Measurements from ENCODE around the gene CLEC2D.
A peak's percentile ranks its signal among the peaks of the same experiment; 100 is the strongest.
"Not testable (repeated sequence)": the region's sequence is repeated elsewhere in the genome, so short reads cannot be mapped to it uniquely, and the experiment has no call there.

CLEC2D gene

DNA sequence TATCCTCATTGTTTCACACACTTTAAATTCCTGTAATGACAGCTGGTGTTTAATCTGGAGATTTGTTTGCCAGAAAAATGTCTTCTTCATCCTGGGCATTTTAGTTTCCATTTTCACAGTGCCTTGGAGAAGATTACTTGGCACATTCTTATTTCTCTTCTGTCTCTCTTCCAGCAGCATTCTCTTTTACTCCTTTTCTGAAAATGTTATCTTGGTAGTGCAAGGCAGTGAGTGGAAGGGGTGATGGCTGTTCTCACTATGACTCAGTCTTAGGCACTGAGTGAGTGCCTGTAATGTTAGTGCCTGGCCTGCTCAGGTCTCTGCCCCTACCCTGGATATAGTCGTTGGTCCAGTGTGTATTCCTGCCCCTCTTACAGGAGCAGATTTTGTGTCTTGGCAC lies 50.3 kb downstream of the CLEC2D start:
- no peak for TF ChIP-seq POLR2A (IDR thresholded peaks at IDR 0.05; ENCODE audit: low read depth, low read length)
- no peak for DNase-seq (ENCODE audit: insufficient read length, low spot score)
- FAIRE-seq = no peak

- DNase-seq (ENCODE audit: insufficient read length, low spot score) (no peak), FAIRE-seq (no peak)
- TF ChIP-seq POLR2A (IDR thresholded peaks at IDR 0.05; ENCODE audit: low read depth, low read length) = no peak
Observed at GRCh38 chr12:9721394-9722092, 52.0 kb downstream of the CLEC2D start.

GRCh38 chr12:9724023-9724422 lies 54.5 kb downstream of the CLEC2D start:
- FAIRE-seq (no peak), DNase-seq (ENCODE audit: insufficient read length, low spot score) (no peak)
- TF ChIP-seq POLR2A (IDR thresholded peaks at IDR 0.05; ENCODE audit: low read depth, low read length) = no peak

DNA sequence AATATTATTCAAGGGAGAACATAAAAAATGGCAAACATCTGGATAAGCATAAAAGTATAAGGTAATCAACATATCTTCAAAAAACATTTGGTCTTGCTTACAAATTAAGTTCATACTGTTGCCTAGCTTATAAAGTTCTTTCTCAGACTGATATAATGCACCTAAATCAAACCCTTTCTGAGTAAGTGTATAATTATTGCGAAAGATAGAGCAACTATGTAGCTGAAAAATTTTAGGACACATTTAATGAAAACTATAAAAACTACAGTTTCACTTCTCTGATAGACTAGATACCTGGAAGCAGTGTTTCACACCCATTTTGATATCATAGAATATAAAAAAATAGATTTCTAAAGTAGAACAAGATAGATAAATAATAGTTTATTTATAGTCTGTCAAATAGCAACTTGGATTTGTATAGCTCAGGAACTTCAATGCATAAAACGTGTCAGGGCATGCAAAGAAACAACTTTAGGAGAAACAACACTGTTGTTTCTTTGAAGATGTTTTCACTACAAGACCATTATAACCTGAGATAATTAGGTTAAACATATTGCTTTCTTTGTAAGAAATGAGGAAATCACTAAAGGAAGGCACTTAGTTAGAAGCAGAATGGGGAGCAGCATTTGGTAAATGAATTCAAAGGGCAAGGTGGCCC lies 55.8 kb downstream of the CLEC2D start:
- no peak for DNase-seq (ENCODE audit: insufficient read length, low spot score)
- FAIRE-seq = no peak
- no peak for TF ChIP-seq POLR2A (IDR thresholded peaks at IDR 0.05; ENCODE audit: low read depth, low read length)

DNA sequence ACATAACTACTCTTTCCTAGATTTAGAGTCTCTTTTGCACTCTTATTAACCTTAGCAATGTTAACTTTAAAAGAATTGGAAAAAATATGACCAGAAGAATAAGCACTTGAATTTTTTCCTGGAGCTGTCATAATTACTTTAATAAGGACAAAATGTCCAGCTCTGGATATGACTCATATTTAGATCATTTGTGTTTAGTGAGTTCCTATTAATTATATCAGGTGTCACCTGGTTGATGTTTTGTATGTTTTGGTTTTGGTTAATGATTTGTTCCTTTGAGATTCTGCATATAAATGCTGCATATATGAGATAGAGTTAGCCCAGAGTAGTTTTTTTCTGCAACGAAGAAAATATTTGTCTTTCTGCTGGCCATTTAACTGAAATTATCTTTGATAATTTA lies 58.3 kb downstream of the CLEC2D start:
- no peak for DNase-seq (ENCODE audit: insufficient read length, low spot score)
- no peak for FAIRE-seq
- TF ChIP-seq POLR2A (IDR thresholded peaks at IDR 0.05; ENCODE audit: low read depth, low read length) = no peak

GRCh38 chr12:9729082-9729481 lies 59.6 kb downstream of the CLEC2D start:
- TF ChIP-seq POLR2A (IDR thresholded peaks at IDR 0.05; ENCODE audit: low read depth, low read length) = no peak
- DNase-seq (ENCODE audit: insufficient read length, low spot score) (no peak), FAIRE-seq (peak; percentile 57)

GRCh38 chr12:9730011-9730410 lies 60.5 kb downstream of the CLEC2D start:
- TF ChIP-seq POLR2A (IDR thresholded peaks at IDR 0.05; ENCODE audit: low read depth, low read length) = no peak
- no peak for FAIRE-seq

DNA sequence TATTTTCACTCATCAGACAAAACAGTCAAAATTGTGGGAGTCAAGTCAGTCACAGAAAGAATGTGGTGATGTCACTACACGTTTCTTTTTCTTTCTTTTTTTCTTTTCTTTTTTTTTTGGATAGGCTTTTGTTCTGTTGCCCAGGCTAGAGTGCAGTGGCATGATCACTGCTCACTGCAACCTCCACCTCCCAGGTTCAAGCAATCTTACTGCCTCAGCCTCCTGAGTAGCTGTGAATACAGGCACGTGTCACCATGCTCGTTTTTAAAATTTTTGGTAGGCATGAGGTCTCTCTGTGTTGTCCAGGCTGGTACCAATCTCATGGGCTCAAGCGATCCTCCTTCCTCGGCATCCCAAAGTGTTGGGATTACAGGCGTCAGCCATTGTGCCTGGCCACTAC lies 61.1 kb downstream of the CLEC2D start:
- no peak for DNase-seq (ENCODE audit: insufficient read length, low spot score)
- no peak for FAIRE-seq
- TF ChIP-seq POLR2A (IDR thresholded peaks at IDR 0.05; ENCODE audit: low read depth, low read length) = no peak

More at GRCh38 chr12:9730011-9730410, 60.5 kb downstream of the CLEC2D start:
- no peak for DNase-seq (ENCODE audit: insufficient read length, low spot score)

GRCh38 chr12:9731393-9731792 lies 61.9 kb downstream of the CLEC2D start:
- no peak for TF ChIP-seq POLR2A (IDR thresholded peaks at IDR 0.05; ENCODE audit: low read depth, low read length)
- DNase-seq (ENCODE audit: insufficient read length, low spot score) (no peak), FAIRE-seq (no peak)

DNA sequence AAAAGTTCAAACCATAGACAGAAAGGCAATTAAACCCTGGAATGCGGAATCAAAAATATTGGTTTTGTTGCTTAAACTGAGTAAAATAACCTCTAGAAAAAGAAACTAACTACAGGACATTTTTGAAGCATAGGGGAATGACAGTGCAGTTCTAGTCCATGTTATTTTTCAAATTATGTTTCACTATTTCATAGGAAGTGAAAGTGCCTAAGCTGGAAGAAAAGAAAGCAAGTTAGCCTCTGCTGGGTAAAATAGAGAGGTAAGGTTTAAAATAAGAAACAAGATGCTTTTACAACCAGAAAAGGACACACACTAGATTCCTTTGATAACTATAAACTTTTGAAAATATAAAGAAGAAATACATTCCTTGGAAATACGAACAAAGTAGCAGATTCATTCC lies 62.3 kb downstream of the CLEC2D start:
- no peak for DNase-seq (ENCODE audit: insufficient read length, low spot score)
- no peak for FAIRE-seq
- no peak for TF ChIP-seq POLR2A (IDR thresholded peaks at IDR 0.05; ENCODE audit: low read depth, low read length)

DNA sequence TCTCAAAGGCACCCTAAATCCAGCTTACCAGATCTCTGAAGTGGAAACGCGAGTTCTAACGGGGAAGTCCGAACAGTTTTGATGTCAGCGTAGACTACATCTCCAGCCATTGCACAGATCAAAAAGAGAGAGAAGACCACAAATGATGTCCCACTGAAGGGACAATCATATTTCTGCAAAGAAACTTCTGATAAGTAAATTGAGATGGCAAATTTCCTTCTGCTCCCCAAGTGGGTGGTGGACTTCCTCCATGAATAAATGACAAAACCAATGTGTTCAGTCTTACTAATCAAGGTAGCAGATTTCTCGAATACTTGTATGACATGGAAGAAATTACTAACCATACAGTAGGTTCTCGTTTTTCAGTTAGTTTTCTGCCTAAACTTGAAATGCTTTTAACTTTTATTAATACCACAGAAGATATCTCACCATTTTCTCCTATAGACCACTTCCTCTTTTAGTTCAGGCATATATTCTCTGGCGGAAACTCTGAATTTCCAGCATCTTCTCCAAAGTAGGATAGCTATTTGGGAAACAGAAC lies 63.5 kb downstream of the CLEC2D start, which contains the start of gene CLECL1:
CLECL1 (minus strand) TSS at position 177 of the 541 bp plus-strand sequence.
- no peak for TF ChIP-seq POLR2A (IDR thresholded peaks at IDR 0.05; ENCODE audit: low read depth, low read length)
- FAIRE-seq (no peak), DNase-seq (ENCODE audit: insufficient read length, low spot score) (no peak)

GRCh38 chr12:9735601-9736000 lies 66.1 kb downstream of the CLEC2D start:
- FAIRE-seq = no peak
- no peak for TF ChIP-seq POLR2A (IDR thresholded peaks at IDR 0.05; ENCODE audit: low read depth, low read length)
- DNase-seq (ENCODE audit: insufficient read length, low spot score) = no peak

- DNase-seq (ENCODE audit: insufficient read length, low spot score) = no peak
- no peak for TF ChIP-seq POLR2A (IDR thresholded peaks at IDR 0.05; ENCODE audit: low read depth, low read length)
- FAIRE-seq = peak; percentile 38
Observed at GRCh38 chr12:9736936-9737705, 67.6 kb downstream of the CLEC2D start.

- FAIRE-seq = not testable (repeated sequence)
Observed at GRCh38 chr12:9738905-9739304, 69.4 kb downstream of the CLEC2D start.

GRCh38 chr12:9739404-9740105 lies 70.0 kb downstream of the CLEC2D start:
- FAIRE-seq; DNase-seq (ENCODE audit: insufficient read length, low spot score): not testable (repeated sequence)

More at GRCh38 chr12:9738905-9739304, 69.4 kb downstream of the CLEC2D start:
- DNase-seq (ENCODE audit: insufficient read length, low spot score) = not testable (repeated sequence)

Data from H54 (cell line).